ENCODE measurements around the gene ZP1. TPM values are rescaled to one million over a fixed set of nuclear protein-coding genes. Genes with fewer than 3 reads are reported as not detected.

ZP1 gene
- total and polyA plus RNA-seq, 4 donors, result 0.04 TPM; not detected in 3

- 65 to 68% methylated on average over 2 of the region's 2 CpGs for WGBS, 2 donors
- Histone ChIP-seq H3K9ac (ENCODE audit: insufficient read depth in 1 of 2, low read length in 2 of 2) (no peak overlapping the region), H3K4me3 (no peak overlapping the region), H3K27me3 (ENCODE audit: control insufficient read depth in 3 of 3, insufficient read depth in 3 of 3, low read length in 2 of 3) (no peaks in the 10 kb centered on the region), H3K4me1 (ENCODE audit: control insufficient read depth in 5 of 5, insufficient read depth in 5 of 5, low read length in 5 of 5) (peaks cover 0 to 21% (median 8%) of the 10 kb centered on the region in 5 donors), H3K9me3 (ENCODE audit: control insufficient read depth in 4 of 4, insufficient read depth in 3 of 4, low read length in 3 of 4) (peaks cover 0 to 3% (median 0%) of the 10 kb centered on the region in 4 donors), H3K36me3 (ENCODE audit: control insufficient read depth in 4 of 4, insufficient read depth in 4 of 4, low read length in 4 of 4) (peaks cover 9 to 30% (median 16%) of the 10 kb centered on the region in 4 donors), H3K27ac (ENCODE audit: low read depth in 1 of 2, low read length in 1 of 2) (no peak overlapping the region)
- DNase-seq (no peak), ATAC-seq (ENCODE audit: insufficient read depth, low FRiP score) (no peak)
- no peak for TF ChIP-seq CTCF (IDR thresholded peaks at IDR 0.05; ENCODE audit: control extremely low read depth, extremely low read depth)
Measured at GRCh38 chr11:60918939-60919265, 51.6 kb downstream of the ZP1 start.

GRCh38 chr11:60919320-60919719, 52.0 kb downstream of the ZP1 start:
- no peaks in the 10 kb centered on the region for H3K27me3 ChIP-seq (ENCODE audit: control insufficient read depth in 3 of 3, insufficient read depth in 3 of 3, low read length in 2 of 3)
- WGBS, 2 donors, result 51 to 63% methylated on average over 1 of the region's 1 CpG
- H3K4me3 ChIP-seq, result no peak overlapping the region
- H3K9ac ChIP-seq (ENCODE audit: insufficient read depth in 1 of 2, low read length in 2 of 2), result no peak overlapping the region
- TF ChIP-seq CTCF (IDR thresholded peaks at IDR 0.05; ENCODE audit: control extremely low read depth, extremely low read depth), result no peak
- ATAC-seq (ENCODE audit: insufficient read depth, low FRiP score) (no peak), DNase-seq (no peak)
- peaks cover 0 to 3% (median 0%) of the 10 kb centered on the region in 4 donors for H3K9me3 ChIP-seq (ENCODE audit: control insufficient read depth in 4 of 4, insufficient read depth in 3 of 4, low read length in 3 of 4)
- peaks cover 0 to 24% (median 8%) of the 10 kb centered on the region in 5 donors for H3K4me1 ChIP-seq (ENCODE audit: control insufficient read depth in 5 of 5, insufficient read depth in 5 of 5, low read length in 5 of 5)
- peaks cover 9 to 30% (median 16%) of the 10 kb centered on the region in 4 donors for H3K36me3 ChIP-seq (ENCODE audit: control insufficient read depth in 4 of 4, insufficient read depth in 4 of 4, low read length in 4 of 4)
- no peak overlapping the region for H3K27ac ChIP-seq (ENCODE audit: low read depth in 1 of 2, low read length in 1 of 2)

GRCh38 chr11:60919956-60920355, 52.6 kb downstream of the ZP1 start:
- Histone ChIP-seq H3K27ac (ENCODE audit: low read depth in 1 of 2, low read length in 1 of 2) (no peak overlapping the region), H3K36me3 (ENCODE audit: control insufficient read depth in 4 of 4, insufficient read depth in 4 of 4, low read length in 4 of 4) (peaks cover 9 to 30% (median 16%) of the 10 kb centered on the region in 4 donors), H3K4me3 (no peak overlapping the region), H3K9ac (ENCODE audit: insufficient read depth in 1 of 2, low read length in 2 of 2) (no peak overlapping the region), H3K9me3 (ENCODE audit: control insufficient read depth in 4 of 4, insufficient read depth in 3 of 4, low read length in 3 of 4) (peaks cover 0 to 3% (median 0%) of the 10 kb centered on the region in 4 donors), H3K4me1 (ENCODE audit: control insufficient read depth in 5 of 5, insufficient read depth in 5 of 5, low read length in 5 of 5) (peaks cover 0 to 22% (median 11%) of the 10 kb centered on the region in 5 donors), H3K27me3 (ENCODE audit: control insufficient read depth in 3 of 3, insufficient read depth in 3 of 3, low read length in 2 of 3) (no peaks in the 10 kb centered on the region)
- DNase-seq (no peak), ATAC-seq (ENCODE audit: insufficient read depth, low FRiP score) (no peak)
- WGBS, 2 donors, result 71 to 85% methylated on average over 2 of the region's 2 CpGs
- no peak for TF ChIP-seq CTCF (IDR thresholded peaks at IDR 0.05; ENCODE audit: control extremely low read depth, extremely low read depth)

- H3K27me3 ChIP-seq (ENCODE audit: control insufficient read depth in 3 of 3, insufficient read depth in 3 of 3, low read length in 2 of 3), result no peaks in the 10 kb centered on the region
- no peak overlapping the region for H3K9ac ChIP-seq (ENCODE audit: insufficient read depth in 1 of 2, low read length in 2 of 2)
- peaks cover 9 to 30% (median 16%) of the 10 kb centered on the region in 4 donors for H3K36me3 ChIP-seq (ENCODE audit: control insufficient read depth in 4 of 4, insufficient read depth in 4 of 4, low read length in 4 of 4)
- peaks cover 0 to 20% (median 7%) of the 10 kb centered on the region in 5 donors for H3K4me1 ChIP-seq (ENCODE audit: control insufficient read depth in 5 of 5, insufficient read depth in 5 of 5, low read length in 5 of 5)
- no peak overlapping the region for H3K4me3 ChIP-seq
- ATAC-seq (ENCODE audit: insufficient read depth, low FRiP score) (no peak), DNase-seq (no peak)
- peaks cover 0 to 3% (median 0%) of the 10 kb centered on the region in 4 donors for H3K9me3 ChIP-seq (ENCODE audit: control insufficient read depth in 4 of 4, insufficient read depth in 3 of 4, low read length in 3 of 4)
- H3K27ac ChIP-seq (ENCODE audit: low read depth in 1 of 2, low read length in 1 of 2), result no peak overlapping the region
- WGBS, 2 donors, result 95 to 96% methylated on average over 11 of the region's 11 CpGs
- TF ChIP-seq CTCF (IDR thresholded peaks at IDR 0.05; ENCODE audit: control extremely low read depth, extremely low read depth), result no peak
Measured at GRCh38 chr11:60921259-60921658, 53.9 kb downstream of the ZP1 start.

Measured in lung (tissue), 12 donors.